HL-60 (cell line): ENCODE results near the gene MYF5.

Source experiments
- DNase-seq, 2 experiments: peaks; one replicate each; pipeline ENCODE4 v3.0.0-alpha.2; 2010 to 2020; ENCODE audit warnings: low read depth in 1 of 2, low spot score in 1 of 2
- H3K27ac ChIP-seq: fragments of 250-450 bp; sonication (Bioruptor Pico); replicated peaks from 2 replicates; pipeline ENCODE4 v1.5.1; 2020; ENCODE audit warnings: mild to moderate bottlenecking, moderate library complexity
- H3K27me3 ChIP-seq: fragments of 250-450 bp; sonication (Bioruptor Pico); 2 replicates; pipeline ENCODE4 v1.5.1; 2021; ENCODE audit warnings: mild to moderate bottlenecking, moderate library complexity; ENCODE audit not compliant: insufficient read depth, poor library complexity, severe bottlenecking
- H3K4me3 ChIP-seq: replicated peaks from 2 replicates; pipeline ENCODE4 v1.5.1; 2011; ENCODE audit warnings: mild to moderate bottlenecking, control low read depth, low read length; ENCODE audit not compliant: insufficient read depth
- CTCF ChIP-seq: IDR thresholded peaks from one replicate; pipeline ENCODE4 v1.5.1; 2011; ENCODE audit warnings: low read length, control low read depth, inconsistent platforms; ENCODE audit not compliant: insufficient read depth
- GABPA ChIP-seq: IDR thresholded peaks from 2 replicates; pipeline ENCODE4 v1.6.1; 2012; ENCODE audit warnings: low read depth
- POLR2AphosphoS5 ChIP-seq: IDR thresholded peaks from 2 replicates; pipeline ENCODE4 v1.6.1; 2012; ENCODE audit warnings: low read depth
- SPI1 ChIP-seq: IDR thresholded peaks from 2 replicates; pipeline ENCODE4 v1.6.1; 2012; ENCODE audit warnings: low read depth, mild to moderate bottlenecking, borderline replicate concordance
- TF ChIP-seq, protein P1 (sequence below): IDR thresholded peaks from 2 replicates; pipeline ENCODE4 v1.6.1; 2012; ENCODE audit warnings: low read depth; ENCODE audit not compliant: insufficient replicate concordance

The MYF5 gene

GRCh38 chr12:80681786-80682185, 34.9 kb upstream of the MYF5 start:
- no peak for DNase-seq
- no peak for TF ChIP-seq CTCF
- TF ChIP-seq, protein P1, sequence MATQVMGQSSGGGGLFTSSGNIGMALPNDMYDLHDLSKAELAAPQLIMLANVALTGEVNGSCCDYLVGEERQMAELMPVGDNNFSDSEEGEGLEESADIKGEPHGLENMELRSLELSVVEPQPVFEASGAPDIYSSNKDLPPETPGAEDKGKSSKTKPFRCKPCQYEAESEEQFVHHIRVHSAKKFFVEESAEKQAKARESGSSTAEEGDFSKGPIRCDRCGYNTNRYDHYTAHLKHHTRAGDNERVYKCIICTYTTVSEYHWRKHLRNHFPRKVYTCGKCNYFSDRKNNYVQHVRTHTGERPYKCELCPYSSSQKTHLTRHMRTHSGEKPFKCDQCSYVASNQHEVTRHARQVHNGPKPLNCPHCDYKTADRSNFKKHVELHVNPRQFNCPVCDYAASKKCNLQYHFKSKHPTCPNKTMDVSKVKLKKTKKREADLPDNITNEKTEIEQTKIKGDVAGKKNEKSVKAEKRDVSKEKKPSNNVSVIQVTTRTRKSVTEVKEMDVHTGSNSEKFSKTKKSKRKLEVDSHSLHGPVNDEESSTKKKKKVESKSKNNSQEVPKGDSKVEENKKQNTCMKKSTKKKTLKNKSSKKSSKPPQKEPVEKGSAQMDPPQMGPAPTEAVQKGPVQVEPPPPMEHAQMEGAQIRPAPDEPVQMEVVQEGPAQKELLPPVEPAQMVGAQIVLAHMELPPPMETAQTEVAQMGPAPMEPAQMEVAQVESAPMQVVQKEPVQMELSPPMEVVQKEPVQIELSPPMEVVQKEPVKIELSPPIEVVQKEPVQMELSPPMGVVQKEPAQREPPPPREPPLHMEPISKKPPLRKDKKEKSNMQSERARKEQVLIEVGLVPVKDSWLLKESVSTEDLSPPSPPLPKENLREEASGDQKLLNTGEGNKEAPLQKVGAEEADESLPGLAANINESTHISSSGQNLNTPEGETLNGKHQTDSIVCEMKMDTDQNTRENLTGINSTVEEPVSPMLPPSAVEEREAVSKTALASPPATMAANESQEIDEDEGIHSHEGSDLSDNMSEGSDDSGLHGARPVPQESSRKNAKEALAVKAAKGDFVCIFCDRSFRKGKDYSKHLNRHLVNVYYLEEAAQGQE, result no peak
- no peak for TF ChIP-seq POLR2AphosphoS5
- no peak for TF ChIP-seq SPI1
- no peak for TF ChIP-seq GABPA
- Histone ChIP-seq H3K27me3 (no peaks in the 10 kb centered on the region), H3K27ac (no peak overlapping the region), H3K4me3 (no peak overlapping the region)

DNA sequence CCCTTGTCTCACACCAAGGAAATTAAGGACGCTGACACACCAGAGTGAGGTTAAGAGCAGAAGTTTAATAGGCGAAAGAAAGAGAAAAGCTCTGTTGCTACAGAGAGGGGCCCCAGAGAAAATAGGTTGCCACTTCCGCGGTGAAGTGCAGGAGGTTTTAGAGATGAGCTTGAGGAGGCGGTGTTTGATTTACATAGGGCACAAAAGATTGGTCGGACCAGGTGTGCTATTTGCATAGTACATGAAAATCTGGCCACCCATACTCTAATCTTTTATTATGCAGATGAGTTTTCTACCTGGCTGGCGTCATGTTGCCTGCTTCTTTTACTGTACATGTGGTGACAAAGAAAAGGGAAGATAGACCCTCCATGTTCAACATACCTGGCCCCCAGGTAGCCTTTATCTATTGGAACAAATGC, 32.6 kb upstream of the MYF5 start:
- Histone ChIP-seq H3K27me3 (no peaks in the 10 kb centered on the region), H3K4me3 (no peak overlapping the region), H3K27ac (no peak overlapping the region)
- TF ChIP-seq, protein P1, result no peak
- no peak for TF ChIP-seq SPI1
- no peak for TF ChIP-seq POLR2AphosphoS5
- no peak for TF ChIP-seq CTCF
- TF ChIP-seq GABPA, result no peak
- no peak for DNase-seq

DNA sequence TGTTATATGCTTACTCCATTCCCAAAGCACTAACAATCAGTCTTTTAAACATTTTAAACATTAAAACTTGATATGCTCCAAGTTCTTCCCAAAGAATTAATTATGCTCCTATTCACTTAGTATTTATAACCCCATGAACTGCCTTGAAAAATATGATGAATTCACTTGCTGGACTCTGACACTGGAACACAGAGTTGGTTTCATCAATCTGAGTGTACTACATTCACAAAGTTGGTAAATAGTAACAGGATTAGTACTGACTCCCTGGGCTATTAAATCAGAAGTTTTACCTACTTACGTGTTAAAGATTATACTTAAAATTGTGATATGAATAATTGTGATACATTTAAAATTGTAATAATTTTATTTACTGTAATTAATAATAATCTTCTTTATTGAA, 26.6 kb upstream of the MYF5 start:
- no peak for DNase-seq
- TF ChIP-seq POLR2AphosphoS5, result no peak
- no peak for TF ChIP-seq GABPA
- TF ChIP-seq SPI1, result no peak
- TF ChIP-seq, protein P1, result no peak
- no peak for TF ChIP-seq CTCF
- no peak overlapping the region for H3K27ac ChIP-seq
- no peak overlapping the region for H3K4me3 ChIP-seq
- H3K27me3 ChIP-seq, result peaks cover 6% of the 10 kb centered on the region
